RWPE2 (cell line): Measurements from ENCODE around the gene CRB3.

Experiments
- ATAC-seq: fragments of 200-7000 bp; cut with Tn5 transposase; 3 replicates; pipeline ENCODE4 v1.9.1; 2021; ENCODE audit warnings: low read depth
- DNase-seq: peaks from one replicate; pipeline ENCODE4 v3.0.0-alpha.2; 2020; ENCODE audit warnings: low spot score
- H3K27ac ChIP-seq: fragments of 450-650 bp; 2 replicates; pipeline ENCODE4 v1.5.1; 2017; ENCODE audit warnings: mild to moderate bottlenecking; ENCODE audit not compliant: poor library complexity, severe bottlenecking
- H3K27me3 ChIP-seq: fragments of 250-450 bp; sonication (Bioruptor Pico); 2 replicates; pipeline ENCODE4 v1.5.1; 2021; ENCODE audit warnings: mild to moderate bottlenecking, moderate library complexity; ENCODE audit not compliant: insufficient read depth, poor library complexity, severe bottlenecking
- H3K36me3 ChIP-seq: fragments of 250-450 bp; sonication (Bioruptor Pico); 2 replicates; pipeline ENCODE4 v1.5.1; 2020; ENCODE audit warnings: low read depth, mild to moderate bottlenecking, moderate library complexity
- H3K4me1 ChIP-seq: fragments of 250-450 bp; sonication (Bioruptor Pico); 2 replicates; pipeline ENCODE4 v1.5.1; 2021; ENCODE audit warnings: mild to moderate bottlenecking, moderate library complexity; ENCODE audit not compliant: insufficient read depth, poor library complexity, severe bottlenecking
- H3K4me3 ChIP-seq: fragments of 250-450 bp; sonication (Bioruptor Pico); 2 replicates; pipeline ENCODE4 v1.5.1; 2021; ENCODE audit warnings: mild to moderate bottlenecking, moderate library complexity; ENCODE audit not compliant: severe bottlenecking
- H3K9me3 ChIP-seq: fragments of 250-450 bp; sonication (Bioruptor Pico); 2 replicates; pipeline ENCODE4 v1.5.1; 2021; ENCODE audit warnings: mild to moderate bottlenecking, moderate library complexity; ENCODE audit not compliant: severe bottlenecking
- TF ChIP-seq, protein P1 (sequence below): fragments of 450-650 bp; IDR thresholded peaks from one replicate; pipeline ENCODE4 v1.5.1; 2017; ENCODE audit warnings: mild to moderate bottlenecking, moderate library complexity; ENCODE audit not compliant: poor library complexity, severe bottlenecking

The CRB3 gene

DNA sequence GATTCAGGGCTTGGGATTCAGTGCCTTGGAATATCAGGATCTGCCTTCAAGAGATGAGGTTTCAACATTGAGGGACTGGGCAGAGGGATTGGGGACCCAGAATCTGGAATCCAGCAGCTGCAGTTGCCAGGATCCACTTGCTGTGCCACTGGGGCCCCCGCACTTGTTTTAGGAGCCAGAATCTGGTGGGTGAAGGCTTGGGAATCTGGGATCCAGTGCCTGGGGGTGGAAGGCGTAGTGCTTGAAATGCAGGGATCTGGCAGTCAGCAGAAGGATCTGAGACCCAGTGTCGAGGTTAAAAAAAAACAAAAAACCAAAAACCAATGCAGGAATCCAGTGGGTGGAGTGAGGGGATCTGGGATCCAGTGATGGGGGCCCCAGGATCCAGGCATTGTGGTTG is 23.2 kb upstream of the CRB3 start:
- no peaks in the 10 kb centered on the region for H3K27me3 ChIP-seq
- no peaks in the 10 kb centered on the region for H3K4me1 ChIP-seq
- DNase-seq (no peak), ATAC-seq (no peak)
- no peak overlapping the region for H3K27ac ChIP-seq
- H3K4me3 ChIP-seq, result no peak overlapping the region
- H3K36me3 ChIP-seq, result no peaks in the 10 kb centered on the region
- TF ChIP-seq, protein P1, sequence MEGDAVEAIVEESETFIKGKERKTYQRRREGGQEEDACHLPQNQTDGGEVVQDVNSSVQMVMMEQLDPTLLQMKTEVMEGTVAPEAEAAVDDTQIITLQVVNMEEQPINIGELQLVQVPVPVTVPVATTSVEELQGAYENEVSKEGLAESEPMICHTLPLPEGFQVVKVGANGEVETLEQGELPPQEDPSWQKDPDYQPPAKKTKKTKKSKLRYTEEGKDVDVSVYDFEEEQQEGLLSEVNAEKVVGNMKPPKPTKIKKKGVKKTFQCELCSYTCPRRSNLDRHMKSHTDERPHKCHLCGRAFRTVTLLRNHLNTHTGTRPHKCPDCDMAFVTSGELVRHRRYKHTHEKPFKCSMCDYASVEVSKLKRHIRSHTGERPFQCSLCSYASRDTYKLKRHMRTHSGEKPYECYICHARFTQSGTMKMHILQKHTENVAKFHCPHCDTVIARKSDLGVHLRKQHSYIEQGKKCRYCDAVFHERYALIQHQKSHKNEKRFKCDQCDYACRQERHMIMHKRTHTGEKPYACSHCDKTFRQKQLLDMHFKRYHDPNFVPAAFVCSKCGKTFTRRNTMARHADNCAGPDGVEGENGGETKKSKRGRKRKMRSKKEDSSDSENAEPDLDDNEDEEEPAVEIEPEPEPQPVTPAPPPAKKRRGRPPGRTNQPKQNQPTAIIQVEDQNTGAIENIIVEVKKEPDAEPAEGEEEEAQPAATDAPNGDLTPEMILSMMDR, result no peak
- no peaks in the 10 kb centered on the region for H3K9me3 ChIP-seq

DNA sequence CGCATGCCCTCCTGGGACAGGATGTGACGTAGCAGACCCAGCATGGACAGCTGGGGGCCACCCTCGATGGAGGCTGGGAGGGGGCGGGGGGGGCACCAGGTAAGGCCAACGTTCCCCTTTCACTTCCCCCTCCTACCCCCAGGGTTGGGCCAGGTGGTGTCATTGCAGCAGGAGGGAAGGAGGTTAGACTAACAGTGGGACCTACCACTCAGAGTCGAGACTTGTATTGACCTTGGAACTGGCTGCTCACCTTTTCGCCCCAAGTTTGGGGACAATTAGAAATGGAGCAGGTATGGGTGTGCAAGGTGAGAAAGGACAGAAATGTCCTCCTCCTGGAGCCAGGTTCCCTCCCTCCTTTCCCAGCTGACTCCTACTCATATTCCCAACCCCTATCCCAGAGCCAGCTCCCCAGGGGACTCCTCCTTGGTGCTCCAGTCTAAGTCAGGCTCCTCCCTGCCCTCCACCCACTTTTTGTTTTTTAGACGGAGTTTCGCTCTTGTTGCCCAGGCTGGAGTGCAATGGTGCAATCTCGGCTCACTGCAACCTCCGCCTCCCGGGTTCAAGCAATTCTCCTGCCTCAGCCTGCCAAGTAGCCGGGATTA is 21.9 kb upstream of the CRB3 start:
- no peaks in the 10 kb centered on the region for H3K27me3 ChIP-seq
- TF ChIP-seq, protein P1, result no peak
- H3K27ac ChIP-seq, result no peak overlapping the region
- ATAC-seq (no peak), DNase-seq (no peak)
- no peaks in the 10 kb centered on the region for H3K36me3 ChIP-seq
- no peak overlapping the region for H3K4me3 ChIP-seq
- H3K9me3 ChIP-seq, result no peaks in the 10 kb centered on the region
- H3K4me1 ChIP-seq, result no peaks in the 10 kb centered on the region

DNA sequence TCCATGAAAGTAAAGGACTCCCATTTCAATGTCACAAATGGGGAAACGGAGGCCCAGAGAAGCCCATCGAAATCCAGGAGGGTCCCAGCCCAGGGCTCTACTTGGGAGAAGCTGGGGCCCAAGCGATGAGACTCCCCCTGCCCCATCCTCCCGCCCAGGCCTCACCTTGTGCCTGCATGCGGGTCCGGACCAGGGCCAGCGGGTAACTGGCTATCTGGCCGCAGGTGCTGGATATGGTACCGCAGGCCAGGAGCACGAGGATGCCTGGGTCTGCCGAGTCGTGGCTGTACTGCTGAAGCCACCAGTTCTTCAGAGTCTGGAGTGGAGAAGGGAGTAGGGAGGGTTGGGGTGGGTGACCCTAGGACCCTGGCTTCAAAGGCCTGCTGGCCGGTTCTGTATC is 20.1 kb upstream of the CRB3 start:
- Histone ChIP-seq H3K9me3 (no peaks in the 10 kb centered on the region), H3K36me3 (no peaks in the 10 kb centered on the region), H3K4me1 (no peaks in the 10 kb centered on the region), H3K4me3 (no peak overlapping the region), H3K27me3 (no peaks in the 10 kb centered on the region), H3K27ac (no peak overlapping the region)
- TF ChIP-seq, protein P1, result no peak
- no peak for DNase-seq
- no peak for ATAC-seq

DNA sequence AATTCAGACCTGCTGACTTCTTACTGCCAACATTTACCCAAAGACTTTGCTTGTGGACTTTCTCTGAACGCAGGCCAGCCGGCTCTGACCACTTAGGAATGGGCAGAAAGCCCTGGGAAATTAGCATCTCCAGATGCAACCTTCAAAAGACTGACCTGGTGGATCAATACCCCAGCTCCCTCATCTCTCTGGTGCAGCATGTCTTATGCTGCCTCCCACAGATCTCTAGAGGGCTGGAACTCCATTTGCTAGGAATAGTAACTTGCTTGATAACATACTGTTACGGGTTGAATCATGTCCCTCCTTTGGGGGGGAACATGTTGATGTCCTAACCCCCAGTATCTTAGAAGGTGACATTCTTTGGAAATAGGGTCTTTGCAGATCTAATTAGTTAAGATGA is 17.6 kb upstream of the CRB3 start:
- ATAC-seq (no peak), DNase-seq (no peak)
- Histone ChIP-seq H3K27me3 (no peaks in the 10 kb centered on the region), H3K4me1 (no peaks in the 10 kb centered on the region), H3K9me3 (no peaks in the 10 kb centered on the region), H3K36me3 (no peaks in the 10 kb centered on the region), H3K4me3 (no peak overlapping the region), H3K27ac (no peak overlapping the region)
- TF ChIP-seq, protein P1, result no peak

DNA sequence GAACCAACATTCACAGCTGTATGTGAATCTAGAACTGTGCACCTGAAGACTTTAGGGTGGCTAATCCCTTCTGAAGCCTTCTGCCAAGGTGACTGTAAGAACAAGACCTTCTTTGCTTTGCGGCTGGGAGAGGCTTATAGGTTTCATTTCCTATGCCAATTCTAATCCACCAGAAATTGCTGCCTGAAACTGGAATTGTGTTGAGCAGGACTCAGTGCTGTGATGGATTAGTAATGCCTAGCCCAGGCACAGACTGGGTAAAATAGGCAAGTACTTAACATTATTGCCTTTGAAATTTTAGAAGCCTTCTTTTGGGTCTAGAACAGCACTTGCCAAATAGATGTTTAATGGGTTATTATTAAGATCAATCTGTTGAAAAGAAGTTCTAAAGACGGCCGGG is 16.0 kb upstream of the CRB3 start:
- no peaks in the 10 kb centered on the region for H3K27me3 ChIP-seq
- DNase-seq (no peak), ATAC-seq (no peak)
- no peaks in the 10 kb centered on the region for H3K36me3 ChIP-seq
- TF ChIP-seq, protein P1, result no peak
- no peak overlapping the region for H3K27ac ChIP-seq
- H3K4me3 ChIP-seq, result no peak overlapping the region
- no peaks in the 10 kb centered on the region for H3K4me1 ChIP-seq
- no peaks in the 10 kb centered on the region for H3K9me3 ChIP-seq
